HL-60 (cell line): ENCODE data around the gene BPNT1.
"Not testable (repeated sequence)": the region's sequence is repeated elsewhere in the genome, so short reads cannot be mapped to it uniquely, and the experiment has no call there.

ENCODE experiments used
- DNase-seq, 2 experiments: peaks; one replicate each; pipeline ENCODE4 v3.0.0-alpha.2; 2010 to 2020; ENCODE audit warnings: low read depth in 1 of 2, low spot score in 1 of 2
- H3K27ac ChIP-seq: fragments of 250-450 bp; sonication (Bioruptor Pico); replicated peaks from 2 replicates; pipeline ENCODE4 v1.5.1; 2020; ENCODE audit warnings: mild to moderate bottlenecking, moderate library complexity
- H3K27me3 ChIP-seq: fragments of 250-450 bp; sonication (Bioruptor Pico); 2 replicates; pipeline ENCODE4 v1.5.1; 2021; ENCODE audit warnings: mild to moderate bottlenecking, moderate library complexity; ENCODE audit not compliant: insufficient read depth, poor library complexity, severe bottlenecking
- H3K4me3 ChIP-seq: replicated peaks from 2 replicates; pipeline ENCODE4 v1.5.1; 2011; ENCODE audit warnings: mild to moderate bottlenecking, control low read depth, low read length; ENCODE audit not compliant: insufficient read depth
- CTCF ChIP-seq: IDR thresholded peaks from one replicate; pipeline ENCODE4 v1.5.1; 2011; ENCODE audit warnings: low read length, control low read depth, inconsistent platforms; ENCODE audit not compliant: insufficient read depth
- GABPA ChIP-seq: IDR thresholded peaks from 2 replicates; pipeline ENCODE4 v1.6.1; 2012; ENCODE audit warnings: low read depth
- POLR2AphosphoS5 ChIP-seq: IDR thresholded peaks from 2 replicates; pipeline ENCODE4 v1.6.1; 2012; ENCODE audit warnings: low read depth
- REST ChIP-seq: IDR thresholded peaks from 2 replicates; pipeline ENCODE4 v1.6.1; 2012; ENCODE audit warnings: low read depth; ENCODE audit not compliant: insufficient replicate concordance
- SPI1 ChIP-seq: IDR thresholded peaks from 2 replicates; pipeline ENCODE4 v1.6.1; 2012; ENCODE audit warnings: low read depth, mild to moderate bottlenecking, borderline replicate concordance

BPNT1 gene

GRCh38 chr1:220038640-220039039, 50.9 kb downstream of the BPNT1 start:
- Histone ChIP-seq H3K27me3 (no peaks in the 10 kb centered on the region), H3K4me3 (no peak overlapping the region), H3K27ac (no peak overlapping the region)
- DNase-seq = no peak
- no peak for TF ChIP-seq REST
- no peak for TF ChIP-seq CTCF
- no peak for TF ChIP-seq GABPA
- TF ChIP-seq POLR2AphosphoS5 = no peak
- TF ChIP-seq SPI1 = no peak

- not testable (repeated sequence) for H3K27me3 ChIP-seq, H3K4me3 ChIP-seq, DNase-seq, H3K27ac ChIP-seq
Observed at GRCh38 chr1:220037810-220038209, 51.8 kb downstream of the BPNT1 start.

- no peak for TF ChIP-seq SPI1
- TF ChIP-seq POLR2AphosphoS5 = no peak
- TF ChIP-seq CTCF = no peak
- TF ChIP-seq REST = no peak
- TF ChIP-seq GABPA = no peak
- DNase-seq = no peak
- no peak overlapping the region for H3K27ac ChIP-seq
Observed at GRCh38 chr1:220032911-220033310, 56.7 kb downstream of the BPNT1 start.

GRCh38 chr1:220031287-220031686, 58.3 kb downstream of the BPNT1 start:
- H3K27ac ChIP-seq = no peak overlapping the region
- no peak overlapping the region for H3K4me3 ChIP-seq
- TF ChIP-seq POLR2AphosphoS5 = no peak
- no peak for TF ChIP-seq REST
- no peak for TF ChIP-seq SPI1
- no peak for DNase-seq
- H3K27me3 ChIP-seq = no peaks in the 10 kb centered on the region

More at GRCh38 chr1:220032911-220033310, 56.7 kb downstream of the BPNT1 start:
- no peak overlapping the region for H3K4me3 ChIP-seq
- no peaks in the 10 kb centered on the region for H3K27me3 ChIP-seq
